K562 (cell line): ENCODE measurements around the gene FGD6. TPM values are rescaled to one million over a fixed set of nuclear protein-coding genes. Genes with fewer than 3 reads are reported as not detected.

Experiments used
- ATAC-seq: fragments of 200-7000 bp; cut with Tn5 transposase; 3 replicates; pipeline ENCODE4 v1.9.1; 2020; ENCODE audit warnings: moderate library complexity
- BruUV-seq: library from RNA; stranded (reverse); fragments of 400-500 nt; replicated peaks from 2 replicates; lab custom pipeline; 2021; lab: Mats Ljungman, UMichigan
- CTCF ChIA-PET: fragments of 300-600 bp; formaldehyde crosslinking; extraction: SDS; loops from one replicate; lab custom pipeline; 2021; ENCODE audit warnings: low intra/inter-chr PET ratio; lab: Yijun Ruan, JAX
- POLR2A ChIA-PET: fragments of 300-600, 350-650 bp; sonication (Branson Sonifier 250); formaldehyde crosslinking; extraction: SDS; loops from one replicate; lab custom pipeline; 2021; ENCODE audit warnings: antibody characterized with exemption, inconsistent platforms; lab: Yijun Ruan, JAX
- DNase-seq, 4 experiments: peaks; one replicate each; pipeline versions ENCODE4 v3.0.0 to v3.0.0-alpha.2; 2011 to 2018; ENCODE audit warnings: low spot score in 3 of 4, mixed read lengths in 3 of 4; ENCODE audit errors: extremely low read depth in 1 of 4
- FAIRE-seq: peaks from 2 replicates; lab custom pipeline; 2011; peaks lifted over from hg19 to GRCh38; lab: Jason Lieb, UNC
- H2AFZ ChIP-seq: 2 replicates; pipeline ENCODE4 v1.6.0; 2011; ENCODE audit warnings: low read depth, low read length, control low read depth, inconsistent platforms
- H3K27ac ChIP-seq: fragments of 200-600 bp; 3 replicates; pipeline ENCODE4 v1.8.0; 2011; ENCODE audit warnings: low read depth, mild to moderate bottlenecking, control low read depth, inconsistent platforms, low read length, moderate library complexity, mixed read lengths; ENCODE audit errors: extremely low read depth
- H3K27me3 ChIP-seq, 2 experiments: fragments of 300-600 bp in 1 of 2; 2 replicates in 1 of 2; 3 replicates in 1 of 2; pipeline versions ENCODE4 v1.6.0 to v1.8.0; 2011; ENCODE audit warnings: inconsistent platforms in 2 of 2, low read length in 2 of 2, mild to moderate bottlenecking in 1 of 2, mixed read lengths in 1 of 2, moderate library complexity in 1 of 2; ENCODE audit not compliant: control insufficient read depth in 2 of 2, insufficient read depth in 2 of 2
- H3K36me3 ChIP-seq: fragments of 300-600 bp; 3 replicates; pipeline ENCODE4 v1.8.0; 2011; ENCODE audit warnings: mild to moderate bottlenecking, low read length, inconsistent platforms; ENCODE audit not compliant: control insufficient read depth, insufficient read depth
- H3K4me1 ChIP-seq, 2 experiments: fragments of 200-600 bp in 1 of 2; replicated peaks in 1 of 2; 2 replicates in 1 of 2; 3 replicates in 1 of 2; pipeline versions ENCODE4 v1.5.1 to v1.8.0; 2011; ENCODE audit warnings: inconsistent platforms in 2 of 2, low read length in 2 of 2, mild to moderate bottlenecking in 1 of 2, mixed read lengths in 1 of 2, moderate library complexity in 1 of 2; ENCODE audit not compliant: control insufficient read depth in 2 of 2, insufficient read depth in 2 of 2
- H3K4me2 ChIP-seq: 2 replicates; pipeline ENCODE4 v1.6.1; 2011; ENCODE audit warnings: low read length, control low read depth, inconsistent platforms, mixed read lengths; ENCODE audit not compliant: insufficient read depth
- H3K4me3 ChIP-seq: fragments of 200-600 bp; sonication (generic), shearing (Covaris generic); 2 replicates; pipeline ENCODE4 v1.5.1; 2016; ENCODE audit warnings: control low read depth, inconsistent platforms
- H3K79me2 ChIP-seq: fragments of 200-600 bp; 3 replicates; pipeline ENCODE4 v1.8.0; 2011; ENCODE audit warnings: low read length, inconsistent platforms; ENCODE audit not compliant: control insufficient read depth, insufficient read depth
- H3K9ac ChIP-seq, 2 experiments: 2 replicates each; pipeline versions ENCODE4 v1.6.0 to v1.6.1; 2011; ENCODE audit warnings: low read depth in 2 of 2, low read length in 2 of 2, control low read depth in 1 of 2, inconsistent platforms in 1 of 2, mild to moderate bottlenecking in 1 of 2, mixed read lengths in 1 of 2; ENCODE audit not compliant: insufficient read depth in 1 of 2
- H3K9me1 ChIP-seq: one replicate; pipeline ENCODE4 v1.6.0; 2011; ENCODE audit warnings: inconsistent platforms, mild to moderate bottlenecking, low read length, moderate library complexity; ENCODE audit not compliant: control insufficient read depth, insufficient read depth
- H3K9me3 ChIP-seq: replicated peaks from 2 replicates; pipeline ENCODE4 v1.5.1; 2011; ENCODE audit warnings: low read depth, low read length, inconsistent platforms; ENCODE audit not compliant: control insufficient read depth, insufficient read depth
- H4K20me1 ChIP-seq: replicated peaks from 2 replicates; pipeline ENCODE4 v1.6.1; 2011; ENCODE audit warnings: low read length, inconsistent platforms, mixed read lengths; ENCODE audit not compliant: control insufficient read depth, insufficient read depth
- ARID3A ChIP-seq: IDR thresholded peaks from 2 replicates; pipeline ENCODE4 v1.6.1; 2012; ENCODE audit warnings: low read depth, low read length, improper control_type of control experiment, borderline replicate concordance
- CEBPG ChIP-seq, 3 experiments: fragments of 200-800 bp in 1 of 3; sonication (Bioruptor generic) in 1 of 3; sonication (generic) in 1 of 3; formaldehyde crosslinking in 1 of 3; IDR thresholded peaks in 2 of 3; conservative IDR thresholded peaks in 1 of 3; 2 replicates each; pipeline versions ENCODE4 v1.6.1 to v1.8.0; 2016 to 2022; ENCODE audit warnings: missing compliant biosample characterization in 2 of 3, missing genetic modification characterization in 2 of 3, mild to moderate bottlenecking in 1 of 3, missing genetic modification reagents in 1 of 3
- IRF9 ChIP-seq: fragments of 450-650 bp; IDR thresholded peaks from 2 replicates; pipeline ENCODE4 v1.6.1; 2016; ENCODE audit warnings: missing biosample characterization, missing genetic modification characterization
- NFATC3 ChIP-seq: fragments of 450-650 bp; IDR thresholded peaks from 2 replicates; pipeline ENCODE4 v1.6.1; 2017; ENCODE audit warnings: mild to moderate bottlenecking
- NONO ChIP-seq, 2 experiments: fragments of 200-400 bp in 1 of 2; fragments of 450-650 bp in 1 of 2; formaldehyde crosslinking in 1 of 2; IDR thresholded peaks; 2 replicates each; pipeline ENCODE4 v1.6.1; 2017; ENCODE audit warnings: low read depth in 2 of 2, mild to moderate bottlenecking in 2 of 2, moderate library complexity in 2 of 2, low read length in 1 of 2
- SRF ChIP-seq, 2 experiments: fragments of 250-450, 450-650 bp in 1 of 2; sonication (Bioruptor Pico) in 1 of 2; sonication (generic) in 1 of 2; formaldehyde crosslinking; IDR thresholded peaks; 2 replicates each; pipeline versions ENCODE4 v1.5.0 to v1.5.1; 2020 to 2022; ENCODE audit warnings: mild to moderate bottlenecking in 1 of 2, missing genetic modification reagents in 1 of 2
- TRIM24 ChIP-seq, 2 experiments: fragments of 450-650 bp; IDR thresholded peaks; 2 replicates each; pipeline ENCODE4 v1.6.1; 2016
- ZBTB12 ChIP-seq: fragments of 250-450 bp; sonication (Bioruptor Pico); IDR thresholded peaks from 2 replicates; pipeline ENCODE4 v1.4.0; 2020
- ZNF766 ChIP-seq: fragments of 200-800 bp; sonication (Bioruptor generic); conservative IDR thresholded peaks from 2 replicates; pipeline ENCODE4 v1.6.1; 2016; ENCODE audit warnings: missing genetic modification characterization, missing compliant biosample characterization
- WGBS: fragments of 100-300 bp; shearing (Covaris generic); methylation state at CpG from one replicate; pipeline ENCODE4 v1.1.6; 2016; ENCODE audit warnings: low coverage, mixed read lengths; ENCODE audit not compliant: insufficient coverage; ENCODE audit errors: missing lambda C conversion rate; 5-methylcytosine and 5-hydroxymethylcytosine counted together
- in situ Hi-C: fragments of 300-500 bp; cut with MboI; formaldehyde crosslinking; loops from 4 replicates; pipeline ENCODE4 v1.15.0; 2018; ENCODE audit warnings: inconsistent platforms, mixed read lengths
- intact Hi-C: fragments of 100-400 bp; cut with micrococcal nuclease; formaldehyde crosslinking; loops from 2 replicates; pipeline ENCODE4 v1.14.2; 2022
- polyA plus RNA-seq, 8 experiments: library from polyadenylated mRNA; depleted of rRNA in 4 of 8; stranded (reverse) in 5 of 8; unstranded in 3 of 8; fragments of >200 nt; fragmentation: Nextera tagmentation in 2 of 8; fragmentation: Illumina TruSeq in 1 of 8; extraction: Ambion mirVana in 2 of 8; extraction: Trizol in 1 of 8; gene quantifications; 2 replicates each; pipeline versions ENCODE4 v1.2.1 to v1.2.3, GENCODE V29; 2011 to 2014; ENCODE audit warnings: inconsistent platforms in 1 of 8, missing spikeins in 1 of 8
- total RNA-seq, 7 experiments: library from RNA; depleted of rRNA in 6 of 7; stranded (reverse); fragments of >200 nt in 6 of 7; fragmentation: Illumina TruSeq in 2 of 7; extraction: Trizol in 2 of 7; gene quantifications; 2 replicates each; pipeline versions ENCODE4 v1.2.1 to v1.2.3, GENCODE V29; 2011 to 2021; ENCODE audit warnings: low replicate concordance in 1 of 7

Gene FGD6
- total and polyA plus RNA-seq, 9 of the 15 experiments (the other 6 are each of a cell fraction or from before 2014, with no cell fraction given): 1.5 to 11.1 (median 5.8) TPM

- no peak for TF ChIP-seq CEBPG (CRISPR knock-in tag; IDR thresholded peaks at IDR 0.05)
- peak in 1 of 2 experiments; percentile 83; a peak in 2 of 4 replicates for TF ChIP-seq CEBPG (tag; conservative IDR thresholded peaks at IDR 0.05 in 1 of 2, IDR thresholded peaks at IDR 0.05 in 1 of 2)
- no peak for TF ChIP-seq TRIM24 (IDR thresholded peaks at IDR 0.05)
- no peak for TF ChIP-seq ARID3A
- no peak for TF ChIP-seq NONO (IDR thresholded peaks at IDR 0.05; ENCODE audit: low read depth in 2 of 2, low read length in 1 of 2)
- TF ChIP-seq NFATC3: no peak
- TF ChIP-seq SRF (CRISPR knock-in tag; IDR thresholded peaks at IDR 0.05): no peak
Measured at GRCh38 chr12:95131589-95132340, 85.5 kb downstream of the FGD6 start (continued).

- no peak overlapping the region for H3K27ac ChIP-seq
- H3K4me2 ChIP-seq: no peak overlapping the region
- no peak for DNase-seq
- no peak for ATAC-seq
- H2AFZ ChIP-seq: no peak overlapping the region
- intact Hi-C loops (loop anchor here (5.0 kb wide), 1 partner anchor 87 kb away; the partner anchor contains the start of genes FGD6 and VEZT), in situ Hi-C loops (no loop called here)
- 55% methylated on average over 1 of the region's 1 CpG for WGBS
- FAIRE-seq: no peak
- TF ChIP-seq ZBTB12 (CRISPR knock-in tag) (no peak), IRF9 (no peak), ZNF766 (CRISPR knock-in tag) (peak; percentile 81)
- TF ChIP-seq, all 486 proteins: peak for 1
- Histone ChIP-seq H3K27me3 (no peaks in the 10 kb centered on the region), H3K9me3 (no peaks in the 10 kb centered on the region), H3K4me1 (no peaks in the 10 kb centered on the region), H3K9ac (no peak overlapping the region), H3K4me3 (no peak overlapping the region), H4K20me1 (no peaks in the 10 kb centered on the region), H3K36me3 (peaks cover 7% of the 10 kb centered on the region; the same call in 1 of the 3 replicates), H3K9me1 (no peaks in the 10 kb centered on the region), H3K79me2 (no peaks in the 10 kb centered on the region)
- BruUV-seq: no TSS peak
- POLR2A ChIA-PET: no interaction called here
- CTCF ChIA-PET: no interaction called here
Measured at GRCh38 chr12:95130096-95130495, 87.2 kb downstream of the FGD6 start.
